GM12891 (cell line): ENCODE data around the gene CYP26A1.

Source experiments
- PAX5 ChIP-seq: IDR thresholded peaks from 2 replicates; pipeline ENCODE4 v1.6.1; 2011; ENCODE audit warnings: low read length, moderate library complexity, mild to moderate bottlenecking; ENCODE audit not compliant: insufficient read depth, severe bottlenecking
- POLR2A ChIP-seq: IDR thresholded peaks from 2 replicates; pipeline ENCODE4 v1.6.1; 2011; ENCODE audit warnings: low read depth, low read length, control low read depth
- POLR2AphosphoS5 ChIP-seq: IDR thresholded peaks from 2 replicates; pipeline ENCODE4 v1.6.1; 2011; ENCODE audit warnings: low read depth, low read length, control low read depth
- POU2F2 ChIP-seq: IDR thresholded peaks from 2 replicates; pipeline ENCODE4 v1.6.1; 2011; ENCODE audit warnings: low read depth, mild to moderate bottlenecking, control low read depth, low read length, moderate library complexity
- SPI1 ChIP-seq: IDR thresholded peaks from 2 replicates; pipeline ENCODE4 v1.6.1; 2011; ENCODE audit warnings: low read depth, low read length, control low read depth
- TAF1 ChIP-seq: IDR thresholded peaks from 2 replicates; pipeline ENCODE4 v1.6.1; 2011; ENCODE audit warnings: low read depth, low read length, control low read depth

- TF ChIP-seq POLR2A: no peak
- no peak for TF ChIP-seq POLR2AphosphoS5
- no peak for TF ChIP-seq TAF1
- TF ChIP-seq SPI1: no peak
- TF ChIP-seq PAX5: peak; percentile 8
- no peak for TF ChIP-seq POU2F2
These were observed 11.1 kb upstream of the CYP26A1 start for GRCh38 chr10:93062514-93063143.
